Prostate gland (tissue), 2 donors: ENCODE measurements around the gene MED29.

ENCODE experiments used
- CTCF ChIP-seq, 4 experiments: fragments of 200-600 bp in 2 of 4; fragments of 450-650 bp in 2 of 4; sonication (generic) in 2 of 4; IDR thresholded peaks; 1 replicate in 3 of 4; 2 replicates in 1 of 4; pipeline ENCODE4 v1.5.1; 2016 to 2019; ENCODE audit warnings: antibody characterized with exemption in 4 of 4, mild to moderate bottlenecking in 2 of 4, moderate library complexity in 2 of 4
- POLR2A ChIP-seq: fragments of 450-650 bp; IDR thresholded peaks from one replicate; pipeline ENCODE4 v1.6.1; 2016; ENCODE audit warnings: antibody characterized with exemption, mild to moderate bottlenecking

GRCh38 chr19:39365531-39365930, 25.6 kb upstream of the MED29 start:
- TF ChIP-seq CTCF (IDR thresholded peaks at IDR 0.05) (no peak), POLR2A (no peak)
